ENCODE results near the gene ACKR2. TPM values are rescaled to one million over a fixed set of nuclear protein-coding genes. Genes with fewer than 3 reads are reported as not detected.

ACKR2 gene
- polyA plus RNA-seq, 1 of the 3 experiments (the other 2 are of a cell fraction) = 0.10 TPM

DNA sequence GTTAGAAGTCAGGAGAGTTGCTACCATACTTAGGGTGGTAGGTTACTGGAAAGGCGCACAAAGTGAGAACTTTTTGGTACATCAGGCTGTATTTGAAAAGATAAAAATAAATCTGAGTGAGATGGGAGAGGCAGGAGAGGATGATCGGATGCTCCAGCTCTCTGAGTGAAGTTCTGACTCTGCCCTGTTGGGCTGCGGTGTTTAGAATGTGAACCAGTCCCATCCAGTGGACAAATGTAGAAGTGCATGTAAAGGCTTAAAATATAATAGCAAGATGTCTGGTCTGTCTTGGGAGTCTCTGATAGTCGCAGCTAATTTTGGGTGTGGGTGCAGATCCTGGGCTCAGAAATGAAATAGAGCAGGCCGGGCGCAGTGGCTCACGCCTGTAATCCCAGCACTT, 30.4 kb downstream of the ACKR2 start:
- peak overlapping the region; percentile 71 for H3K4me2 ChIP-seq

DNA sequence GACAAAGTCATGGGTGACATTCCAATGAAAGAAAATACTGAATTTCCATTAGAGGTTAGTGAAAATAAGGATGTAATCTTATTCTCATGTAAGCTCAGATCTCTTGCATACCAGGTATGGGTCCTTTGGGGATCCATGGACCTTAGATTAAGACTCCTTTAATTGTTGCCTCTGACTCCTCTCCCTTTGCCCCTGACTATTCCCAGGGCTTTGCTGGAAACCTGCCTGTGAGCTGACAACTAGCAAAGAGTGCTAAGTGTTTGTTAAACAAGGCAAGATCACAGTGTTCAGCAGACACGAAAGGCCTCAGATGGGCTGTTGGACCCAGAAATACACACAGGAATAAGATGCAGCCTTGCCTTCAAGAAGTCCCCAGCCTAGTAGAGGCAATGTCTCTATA, 32.1 kb downstream of the ACKR2 start:
- Histone ChIP-seq H3K79me2 (ENCODE audit: insufficient read depth) (no peaks in the 10 kb centered on the region), H2AFZ (ENCODE audit: low read depth) (no peak overlapping the region), H3K4me1 (ENCODE audit: control insufficient read depth in 1 of 2, insufficient read depth in 2 of 2, low read depth in 1 of 2, low read length in 1 of 2) (peaks cover 0 to 6% of the 10 kb centered on the region in 2 experiments; a peak in 1 of 4 replicates), H3K27me3 (ENCODE audit: insufficient read depth) (no peaks in the 10 kb centered on the region; the same call in 1 of the 2 replicates), H3K4me3 (ENCODE audit: low read depth in 2 of 2, low read length in 1 of 2) (no peak overlapping the region), H4K20me1 (ENCODE audit: insufficient read depth) (no peaks in the 10 kb centered on the region), H3K9me2 (no peaks in the 10 kb centered on the region), H3K27ac (ENCODE audit: low read depth in 2 of 2, low read length in 1 of 2) (no peak overlapping the region), H3F3A (replicated peaks; ENCODE audit: insufficient read depth) (no peaks in the 10 kb centered on the region), H3K36me3 (replicated peaks in 1 of 2; ENCODE audit: control insufficient read depth in 1 of 2, insufficient read depth in 2 of 2, low read length in 1 of 2) (no peaks in the 10 kb centered on the region), H3K4me2 (no peak overlapping the region), H3K9ac (no peak overlapping the region), H3K9me3 (no peaks in the 10 kb centered on the region)
- 53% methylated on average over 1 of the region's 1 CpG for WGBS (ENCODE audit: low lambda C conversion rate)
- TF ChIP-seq, protein P1, sequence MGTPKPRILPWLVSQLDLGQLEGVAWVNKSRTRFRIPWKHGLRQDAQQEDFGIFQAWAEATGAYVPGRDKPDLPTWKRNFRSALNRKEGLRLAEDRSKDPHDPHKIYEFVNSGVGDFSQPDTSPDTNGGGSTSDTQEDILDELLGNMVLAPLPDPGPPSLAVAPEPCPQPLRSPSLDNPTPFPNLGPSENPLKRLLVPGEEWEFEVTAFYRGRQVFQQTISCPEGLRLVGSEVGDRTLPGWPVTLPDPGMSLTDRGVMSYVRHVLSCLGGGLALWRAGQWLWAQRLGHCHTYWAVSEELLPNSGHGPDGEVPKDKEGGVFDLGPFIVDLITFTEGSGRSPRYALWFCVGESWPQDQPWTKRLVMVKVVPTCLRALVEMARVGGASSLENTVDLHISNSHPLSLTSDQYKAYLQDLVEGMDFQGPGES (IDR thresholded peaks at IDR 0.05; ENCODE audit: low read depth, low read length) = no peak
- TF ChIP-seq CHD2 (IDR thresholded peaks at IDR 0.05; ENCODE audit: low read length, partially characterized antibody) = no peak
- no peak for TF ChIP-seq FOXJ3 (CRISPR knock-in tag; IDR thresholded peaks at IDR 0.05)
- TF ChIP-seq NFIC (IDR thresholded peaks at IDR 0.05; ENCODE audit: borderline replicate concordance) = no peak
- no peak for TF ChIP-seq JUND (IDR thresholded peaks at IDR 0.05)
- no peak for TF ChIP-seq MEF2A (IDR thresholded peaks at IDR 0.05; ENCODE audit: borderline replicate concordance, low read depth)
- no peak for TF ChIP-seq FOSL2 (IDR thresholded peaks at IDR 0.05; ENCODE audit: borderline replicate concordance, low read depth)
- TF ChIP-seq RCOR1 (IDR thresholded peaks at IDR 0.05; ENCODE audit: low read length) = no peak
- TF ChIP-seq RXRA (IDR thresholded peaks at IDR 0.05; ENCODE audit: borderline replicate concordance, low read depth) = no peak
- POLR2A ChIA-PET = no interaction called here
- no peak for DNase-seq
- CTCF ChIA-PET = interaction anchor here (0.8 to 4.8 kb wide), 5 partner anchors 10 to 60 kb away, joined by 3 to 51 read pairs (median 28); no protein-coding TSS in a partner anchor

More for the DNA sequence above, 30.4 kb downstream of the ACKR2 start:
- Histone ChIP-seq H3K36me3 (replicated peaks in 1 of 2; ENCODE audit: control insufficient read depth in 1 of 2, insufficient read depth in 2 of 2, low read length in 1 of 2) (no peaks in the 10 kb centered on the region), H3K9me2 (no peaks in the 10 kb centered on the region), H4K20me1 (ENCODE audit: insufficient read depth) (no peaks in the 10 kb centered on the region), H3K79me2 (ENCODE audit: insufficient read depth) (no peaks in the 10 kb centered on the region), H2AFZ (ENCODE audit: low read depth) (peak overlapping the region; percentile 90), H3K4me1 (ENCODE audit: control insufficient read depth in 1 of 2, insufficient read depth in 2 of 2, low read depth in 1 of 2, low read length in 1 of 2) (no peaks in the 10 kb centered on the region), H3K9me3 (no peaks in the 10 kb centered on the region), H3K9ac (no peak overlapping the region), H3K27me3 (ENCODE audit: insufficient read depth) (no peaks in the 10 kb centered on the region), H3K4me3 (ENCODE audit: low read depth in 2 of 2, low read length in 1 of 2) (peak overlapping the region; percentile 2 to 49), H3K27ac (ENCODE audit: low read depth in 2 of 2, low read length in 1 of 2) (no peak overlapping the region), H3F3A (replicated peaks; ENCODE audit: insufficient read depth) (no peaks in the 10 kb centered on the region)
- peak; percentile 66 for DNase-seq
- POLR2A ChIA-PET = interaction anchor here (0.6 to 1.2 kb wide), 3 partner anchors 36 to 583 kb away, joined by 3 read pairs; no protein-coding TSS in a partner anchor
- CTCF ChIA-PET = interaction anchor here (0.5 to 4.8 kb wide), 36 partner anchors 9 to 287 kb away, joined by 3 to 51 read pairs (median 6); partner anchors contain the start of genes ACKR2, CYP8B1, HIGD1A and SEC22C
- TF ChIP-seq, protein P2, sequence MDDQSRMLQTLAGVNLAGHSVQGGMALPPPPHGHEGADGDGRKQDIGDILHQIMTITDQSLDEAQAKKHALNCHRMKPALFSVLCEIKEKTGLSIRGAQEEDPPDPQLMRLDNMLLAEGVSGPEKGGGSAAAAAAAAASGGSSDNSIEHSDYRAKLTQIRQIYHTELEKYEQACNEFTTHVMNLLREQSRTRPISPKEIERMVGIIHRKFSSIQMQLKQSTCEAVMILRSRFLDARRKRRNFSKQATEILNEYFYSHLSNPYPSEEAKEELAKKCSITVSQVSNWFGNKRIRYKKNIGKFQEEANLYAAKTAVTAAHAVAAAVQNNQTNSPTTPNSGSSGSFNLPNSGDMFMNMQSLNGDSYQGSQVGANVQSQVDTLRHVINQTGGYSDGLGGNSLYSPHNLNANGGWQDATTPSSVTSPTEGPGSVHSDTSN (IDR thresholded peaks at IDR 0.05) = no peak
- TF ChIP-seq SMC3 (IDR thresholded peaks at IDR 0.05; ENCODE audit: low read depth, low read length) (peak; percentile 71), RAD21 (IDR thresholded peaks at IDR 0.05; ENCODE audit: low read length) (peak; percentile 79)
- TF ChIP-seq, protein P3, sequence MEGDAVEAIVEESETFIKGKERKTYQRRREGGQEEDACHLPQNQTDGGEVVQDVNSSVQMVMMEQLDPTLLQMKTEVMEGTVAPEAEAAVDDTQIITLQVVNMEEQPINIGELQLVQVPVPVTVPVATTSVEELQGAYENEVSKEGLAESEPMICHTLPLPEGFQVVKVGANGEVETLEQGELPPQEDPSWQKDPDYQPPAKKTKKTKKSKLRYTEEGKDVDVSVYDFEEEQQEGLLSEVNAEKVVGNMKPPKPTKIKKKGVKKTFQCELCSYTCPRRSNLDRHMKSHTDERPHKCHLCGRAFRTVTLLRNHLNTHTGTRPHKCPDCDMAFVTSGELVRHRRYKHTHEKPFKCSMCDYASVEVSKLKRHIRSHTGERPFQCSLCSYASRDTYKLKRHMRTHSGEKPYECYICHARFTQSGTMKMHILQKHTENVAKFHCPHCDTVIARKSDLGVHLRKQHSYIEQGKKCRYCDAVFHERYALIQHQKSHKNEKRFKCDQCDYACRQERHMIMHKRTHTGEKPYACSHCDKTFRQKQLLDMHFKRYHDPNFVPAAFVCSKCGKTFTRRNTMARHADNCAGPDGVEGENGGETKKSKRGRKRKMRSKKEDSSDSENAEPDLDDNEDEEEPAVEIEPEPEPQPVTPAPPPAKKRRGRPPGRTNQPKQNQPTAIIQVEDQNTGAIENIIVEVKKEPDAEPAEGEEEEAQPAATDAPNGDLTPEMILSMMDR (IDR thresholded peaks at IDR 0.05) = peak; percentile 73
- 5% methylated on average over 7 of the region's 7 CpGs for WGBS (ENCODE audit: low lambda C conversion rate)
